ENCODE measurements around the gene ITGBL1. TPM values are rescaled to one million over a fixed set of nuclear protein-coding genes. Genes with fewer than 3 reads are reported as not detected.
A peak's percentile ranks its signal among the peaks of the same experiment; 100 is the strongest.

Gene ITGBL1
- total RNA-seq, 4 donors from 2014 or later: 1.8 to 19.4 (median 2.6) TPM; not detected in 1

- intact Hi-C loops (cut with DNase I; ENCODE audit: low total_unique reads): no loop called here
- H3K36me3 ChIP-seq: no peaks in the 10 kb centered on the region
- H3K27ac ChIP-seq: no peak overlapping the region
- no peak overlapping the region for H3K4me3 ChIP-seq
- H3K4me1 ChIP-seq: no peaks in the 10 kb centered on the region
- TF ChIP-seq POLR2A (IDR thresholded peaks at IDR 0.05) (no peak), CTCF (IDR thresholded peaks at IDR 0.05) (no peak)
- no peaks in the 10 kb centered on the region for H3K9me3 ChIP-seq
- H3K27me3 ChIP-seq: no peaks in the 10 kb centered on the region
- DNase-seq: no peak
Observed at GRCh38 chr13:101511161-101511560, 58.7 kb downstream of the ITGBL1 start.

GRCh38 chr13:101511766-101512165 is 59.3 kb downstream of the ITGBL1 start:
- no peak for TF ChIP-seq POLR2A (IDR thresholded peaks at IDR 0.05)
- TF ChIP-seq CTCF (IDR thresholded peaks at IDR 0.05): no peak
- Histone ChIP-seq H3K9me3 (no peaks in the 10 kb centered on the region), H3K36me3 (no peaks in the 10 kb centered on the region), H3K27me3 (no peaks in the 10 kb centered on the region), H3K4me3 (no peak overlapping the region), H3K27ac (no peak overlapping the region), H3K4me1 (no peaks in the 10 kb centered on the region)
- DNase-seq: no peak
- intact Hi-C loops (cut with DNase I; ENCODE audit: low total_unique reads): no loop called here

GRCh38 chr13:101512650-101513049 is 60.2 kb downstream of the ITGBL1 start:
- no peak overlapping the region for H3K27ac ChIP-seq
- DNase-seq: no peak
- H3K9me3 ChIP-seq: no peaks in the 10 kb centered on the region
- no peak overlapping the region for H3K4me3 ChIP-seq
- no peak for TF ChIP-seq POLR2A (IDR thresholded peaks at IDR 0.05)
- no peak for TF ChIP-seq CTCF (IDR thresholded peaks at IDR 0.05)
- no peaks in the 10 kb centered on the region for H3K36me3 ChIP-seq
- intact Hi-C loops (cut with DNase I; ENCODE audit: low total_unique reads): no loop called here
- no peaks in the 10 kb centered on the region for H3K27me3 ChIP-seq
- no peaks in the 10 kb centered on the region for H3K4me1 ChIP-seq

- Histone ChIP-seq H3K4me3 (no peak overlapping the region), H3K36me3 (no peaks in the 10 kb centered on the region), H3K27me3 (no peaks in the 10 kb centered on the region), H3K4me1 (no peaks in the 10 kb centered on the region), H3K9me3 (no peaks in the 10 kb centered on the region), H3K27ac (no peak overlapping the region)
- intact Hi-C loops (cut with DNase I; ENCODE audit: low total_unique reads): no loop called here
- no peak for DNase-seq
- TF ChIP-seq CTCF (IDR thresholded peaks at IDR 0.05) (no peak), POLR2A (IDR thresholded peaks at IDR 0.05) (no peak)
Observed at GRCh38 chr13:101514100-101514499, 61.6 kb downstream of the ITGBL1 start.

- intact Hi-C loops (cut with DNase I; ENCODE audit: low total_unique reads): no loop called here
- Histone ChIP-seq H3K4me1 (no peaks in the 10 kb centered on the region), H3K4me3 (no peak overlapping the region), H3K27ac (no peak overlapping the region), H3K9me3 (no peaks in the 10 kb centered on the region), H3K36me3 (no peaks in the 10 kb centered on the region), H3K27me3 (no peaks in the 10 kb centered on the region)
- TF ChIP-seq CTCF (IDR thresholded peaks at IDR 0.05): peak; percentile 9 to 30 (median 21)
- TF ChIP-seq POLR2A (IDR thresholded peaks at IDR 0.05): no peak
- DNase-seq: no peak
Observed at GRCh38 chr13:101514695-101515275, 62.3 kb downstream of the ITGBL1 start.
